OCI-LY7 (cell line): ENCODE data around the gene PI3. TPM values are rescaled to one million over a fixed set of nuclear protein-coding genes. Genes with fewer than 3 reads are reported as not detected.

ENCODE experiments used
- BruUV-seq: library from RNA; stranded (reverse); fragments of 400-500 nt; replicated peaks from 2 replicates; lab custom pipeline; 2021; lab: Mats Ljungman, UMichigan
- CTCF ChIA-PET: fragments of 300-600 bp; sonication (Branson Sonifier 250); formaldehyde crosslinking; loops from one replicate; lab custom pipeline; 2022; ENCODE audit warnings: antibody characterized with exemption; ENCODE audit not compliant: unreplicated experiment; lab: Charles Lee
- POLR2A ChIA-PET: fragments of 300-600 bp; sonication (Branson Sonifier 250); formaldehyde crosslinking; loops from one replicate; lab custom pipeline; 2022; ENCODE audit warnings: antibody characterized with exemption; lab: Charles Lee
- DNase-seq: peaks from one replicate; pipeline ENCODE4 v3.0.0-alpha.2; 2015; ENCODE audit warnings: low spot score
- H2AFZ ChIP-seq: fragments of 200-600 bp; sonication (generic), shearing (Covaris generic); 2 replicates; pipeline ENCODE4 v1.6.1; 2014; ENCODE audit warnings: mild to moderate bottlenecking, antibody characterized with exemption, low read length, moderate library complexity
- H3K27ac ChIP-seq: fragments of 200-600 bp; sonication (generic); 2 replicates; pipeline ENCODE4 v1.5.1; 2014; ENCODE audit warnings: mixed run types, low read depth, mild to moderate bottlenecking, moderate library complexity, low read length, inconsistent platforms; ENCODE audit not compliant: poor library complexity, severe bottlenecking
- H3K36me3 ChIP-seq: fragments of 200-600 bp; sonication (generic); 2 replicates; pipeline ENCODE4 v1.6.1; 2014; ENCODE audit warnings: mild to moderate bottlenecking, antibody characterized with exemption, low read length, moderate library complexity, mixed read lengths; ENCODE audit not compliant: insufficient read depth
- H3K4me1 ChIP-seq: fragments of 200-600 bp; sonication (generic); 2 replicates; pipeline ENCODE4 v1.5.1; 2014; ENCODE audit warnings: mild to moderate bottlenecking, low read length; ENCODE audit not compliant: insufficient read depth, poor library complexity, severe bottlenecking
- H3K4me2 ChIP-seq: fragments of 200-600 bp; sonication (generic); 2 replicates; pipeline ENCODE4 v1.6.1; 2014; ENCODE audit warnings: mild to moderate bottlenecking, low read length
- H3K4me3 ChIP-seq: fragments of 200-600 bp; sonication (generic); 2 replicates; pipeline ENCODE4 v1.5.1; 2014; ENCODE audit warnings: mild to moderate bottlenecking, low read depth, low read length; ENCODE audit not compliant: poor library complexity, severe bottlenecking
- H3K79me2 ChIP-seq: fragments of 200-600 bp; sonication (generic); 2 replicates; pipeline ENCODE4 v1.6.1; 2016; ENCODE audit warnings: low read depth, mild to moderate bottlenecking, low read length, moderate library complexity, mixed read lengths; ENCODE audit not compliant: insufficient read depth
- H3K9me2 ChIP-seq: fragments of 200-600 bp; sonication (generic); 2 replicates; pipeline ENCODE4 v1.6.1; 2016; ENCODE audit warnings: mild to moderate bottlenecking, low read length, mixed read lengths; ENCODE audit not compliant: insufficient read depth
- H3K9me3 ChIP-seq: fragments of 200-600 bp; sonication (generic); 2 replicates; pipeline ENCODE4 v1.6.1; 2014; ENCODE audit warnings: mild to moderate bottlenecking, mixed run types, low read length, mixed read lengths
- H4K20me1 ChIP-seq: fragments of 200-600 bp; sonication (generic); 2 replicates; pipeline ENCODE4 v1.6.1; 2014; ENCODE audit warnings: mild to moderate bottlenecking, antibody characterized with exemption, low read length, moderate library complexity, mixed read lengths; ENCODE audit not compliant: insufficient read depth
- EZH2phosphoT487 ChIP-seq: fragments of 200-600 bp; sonication (generic); IDR thresholded peaks from 2 replicates; pipeline ENCODE4 v1.6.1; 2018; ENCODE audit warnings: low read depth, borderline replicate concordance, mild to moderate bottlenecking, mixed run types, antibody characterized with exemption, low read length, moderate library complexity, mixed read lengths
- intact Hi-C: fragments of 100-400 bp; cut with micrococcal nuclease; formaldehyde crosslinking; loops from one replicate; pipeline ENCODE4 v1.10.0; 2022; ENCODE audit not compliant: unreplicated experiment
- total RNA-seq, 2 experiments: library from RNA; depleted of rRNA in 1 of 2; stranded (reverse); fragments of >200 nt in 1 of 2; shearing (Covaris generic) in 1 of 2; gene quantifications; 2 replicates each; pipeline ENCODE4 v1.2.3, GENCODE V29; 2014 to 2022
- TF ChIP-seq, protein P1 (sequence below): fragments of 200-600 bp; sonication (generic); conservative IDR thresholded peaks from 2 replicates; pipeline ENCODE4 v1.5.1; 2014; ENCODE audit warnings: mild to moderate bottlenecking, antibody characterized with exemption, low read length, moderate library complexity, mixed read lengths

The PI3 gene
- total RNA-seq, 2 experiments from 2014 or later, result not detected

DNA sequence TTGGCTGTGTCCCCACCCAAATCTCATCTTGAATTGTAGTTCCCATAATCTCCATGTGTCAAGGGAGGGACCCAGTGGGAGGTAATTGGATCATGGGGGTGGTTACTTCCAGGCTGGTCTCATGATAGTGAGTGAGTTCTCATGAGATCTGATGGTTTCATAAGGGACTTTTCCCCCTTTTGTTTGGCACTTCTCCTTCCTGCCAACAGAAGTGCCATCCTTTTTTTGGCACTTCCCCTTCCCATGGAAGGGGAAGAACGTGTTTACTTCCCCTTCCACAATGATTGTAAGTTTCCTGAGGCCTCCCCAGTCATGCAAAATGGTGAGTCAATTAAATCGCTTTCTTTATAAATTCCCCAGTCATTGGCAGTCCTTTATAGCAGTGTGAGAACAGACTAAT lies 18.0 kb upstream of the PI3 start:
- intact Hi-C loops, result no loop called here
- H3K36me3 ChIP-seq, result no peaks in the 10 kb centered on the region
- BruUV-seq, result no TSS peak
- ChIA-PET CTCF (no interaction called here), POLR2A (no interaction called here)
- no peaks in the 10 kb centered on the region for H4K20me1 ChIP-seq
- no peak overlapping the region for H3K4me3 ChIP-seq
- no peak overlapping the region for H3K4me2 ChIP-seq
- H3K4me1 ChIP-seq, result no peaks in the 10 kb centered on the region
- no peak for DNase-seq
- no peak overlapping the region for H2AFZ ChIP-seq
- TF ChIP-seq, protein P1, sequence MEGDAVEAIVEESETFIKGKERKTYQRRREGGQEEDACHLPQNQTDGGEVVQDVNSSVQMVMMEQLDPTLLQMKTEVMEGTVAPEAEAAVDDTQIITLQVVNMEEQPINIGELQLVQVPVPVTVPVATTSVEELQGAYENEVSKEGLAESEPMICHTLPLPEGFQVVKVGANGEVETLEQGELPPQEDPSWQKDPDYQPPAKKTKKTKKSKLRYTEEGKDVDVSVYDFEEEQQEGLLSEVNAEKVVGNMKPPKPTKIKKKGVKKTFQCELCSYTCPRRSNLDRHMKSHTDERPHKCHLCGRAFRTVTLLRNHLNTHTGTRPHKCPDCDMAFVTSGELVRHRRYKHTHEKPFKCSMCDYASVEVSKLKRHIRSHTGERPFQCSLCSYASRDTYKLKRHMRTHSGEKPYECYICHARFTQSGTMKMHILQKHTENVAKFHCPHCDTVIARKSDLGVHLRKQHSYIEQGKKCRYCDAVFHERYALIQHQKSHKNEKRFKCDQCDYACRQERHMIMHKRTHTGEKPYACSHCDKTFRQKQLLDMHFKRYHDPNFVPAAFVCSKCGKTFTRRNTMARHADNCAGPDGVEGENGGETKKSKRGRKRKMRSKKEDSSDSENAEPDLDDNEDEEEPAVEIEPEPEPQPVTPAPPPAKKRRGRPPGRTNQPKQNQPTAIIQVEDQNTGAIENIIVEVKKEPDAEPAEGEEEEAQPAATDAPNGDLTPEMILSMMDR, result no peak
- TF ChIP-seq EZH2phosphoT487, result no peak
- H3K9me2 ChIP-seq, result no peaks in the 10 kb centered on the region
- H3K9me3 ChIP-seq, result no peaks in the 10 kb centered on the region
- no peaks in the 10 kb centered on the region for H3K79me2 ChIP-seq
- no peak overlapping the region for H3K27ac ChIP-seq

DNA sequence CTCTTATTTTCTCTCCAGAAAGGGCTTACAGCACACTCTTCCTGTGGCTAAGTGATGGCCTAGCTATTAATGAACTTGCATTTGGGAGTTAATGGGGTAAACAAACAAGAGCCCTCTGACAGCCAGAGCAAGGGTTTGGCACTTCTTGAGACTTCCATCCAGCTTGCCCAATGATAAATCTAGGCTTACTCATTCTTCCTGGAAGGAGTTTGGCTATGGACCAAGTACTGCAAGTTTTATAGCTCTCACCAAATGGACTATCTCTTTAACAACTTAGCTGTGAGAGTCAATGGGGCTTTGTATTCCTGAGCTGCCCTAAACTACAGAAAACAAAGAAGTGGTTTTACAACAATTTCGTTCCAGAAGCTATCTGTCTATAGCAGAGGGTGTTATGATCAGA lies 16.7 kb upstream of the PI3 start:
- no peak overlapping the region for H3K4me2 ChIP-seq
- H3K27ac ChIP-seq, result no peak overlapping the region
- H3K4me3 ChIP-seq, result no peak overlapping the region
- intact Hi-C loops, result no loop called here
- no peaks in the 10 kb centered on the region for H4K20me1 ChIP-seq
- ChIA-PET CTCF (no interaction called here), POLR2A (no interaction called here)
- no peaks in the 10 kb centered on the region for H3K4me1 ChIP-seq
- no peaks in the 10 kb centered on the region for H3K9me2 ChIP-seq
- H2AFZ ChIP-seq, result no peak overlapping the region
- H3K79me2 ChIP-seq, result no peaks in the 10 kb centered on the region
- no peak for TF ChIP-seq EZH2phosphoT487
- TF ChIP-seq, protein P1, result no peak
- H3K9me3 ChIP-seq, result no peaks in the 10 kb centered on the region
- DNase-seq, result no peak
- H3K36me3 ChIP-seq, result no peaks in the 10 kb centered on the region
- no TSS peak for BruUV-seq

DNA sequence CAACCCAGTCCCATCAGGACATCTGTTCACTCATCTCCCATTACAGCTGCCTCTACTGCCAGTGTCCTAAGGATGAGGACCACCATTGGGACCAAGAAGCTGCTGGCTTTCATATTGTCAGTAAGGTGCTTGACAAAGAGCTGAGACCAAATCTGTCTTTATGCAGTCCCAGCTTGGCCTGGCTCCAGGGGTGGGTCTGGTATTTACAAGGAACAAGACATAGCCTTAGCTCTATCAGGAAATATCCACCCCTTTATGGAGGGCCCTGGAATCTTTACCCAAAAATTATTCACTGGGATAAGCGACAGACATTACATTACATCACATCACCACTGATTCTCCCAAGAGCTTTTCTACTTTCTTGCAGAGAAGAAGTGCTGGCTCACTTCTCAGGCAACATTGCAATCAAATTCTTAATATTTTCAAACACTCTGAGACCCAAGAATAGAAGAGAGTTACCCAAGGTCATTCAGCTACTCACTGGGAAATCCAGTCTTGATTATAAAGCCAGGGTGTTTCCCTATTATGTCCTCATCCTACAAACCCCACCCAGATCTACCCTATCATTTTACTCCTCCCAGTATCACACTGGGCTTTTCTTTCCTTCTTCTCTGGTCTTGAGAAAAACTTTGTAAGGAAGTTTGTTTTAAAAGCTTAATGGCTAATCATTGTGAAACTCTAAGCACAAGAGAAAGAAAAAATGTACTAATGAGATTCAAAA lies 11.5 kb upstream of the PI3 start:
- intact Hi-C loops, result no loop called here
- no TSS peak for BruUV-seq
- no peaks in the 10 kb centered on the region for H3K9me2 ChIP-seq
- H3K9me3 ChIP-seq, result no peaks in the 10 kb centered on the region
- H3K79me2 ChIP-seq, result no peaks in the 10 kb centered on the region
- H3K4me1 ChIP-seq, result no peaks in the 10 kb centered on the region
- no peaks in the 10 kb centered on the region for H3K36me3 ChIP-seq
- ChIA-PET CTCF (no interaction called here), POLR2A (no interaction called here)
- no peak for DNase-seq
- no peak overlapping the region for H3K4me2 ChIP-seq
- TF ChIP-seq, protein P1, result no peak
- no peak for TF ChIP-seq EZH2phosphoT487
- no peak overlapping the region for H3K4me3 ChIP-seq
- no peak overlapping the region for H3K27ac ChIP-seq
- no peaks in the 10 kb centered on the region for H4K20me1 ChIP-seq
- H2AFZ ChIP-seq, result no peak overlapping the region
